Measurements from ENCODE around the gene SYNPO2.
"Not testable (repeated sequence)": the region's sequence is repeated elsewhere in the genome, so short reads cannot be mapped to it uniquely, and the experiment has no call there.

The SYNPO2 gene

GRCh38 chr4:119039779-119040178 lies 151.1 kb downstream of the SYNPO2 start:
- Histone ChIP-seq H3K4me1 (ENCODE audit: insufficient read depth, low read length) (peaks cover 48% of the 10 kb centered on the region), H3K9ac (ENCODE audit: low read depth, low read length) (peak overlapping the region; percentile 46; the same call in 1 of the 2 replicates), H3K9me3 (ENCODE audit: insufficient read depth, low read depth, low read length) (no peaks in the 10 kb centered on the region), H3K27ac (ENCODE audit: low read length) (no peak overlapping the region), H3K27me3 (ENCODE audit: insufficient read depth, low read length) (no peaks in the 10 kb centered on the region), H3K36me3 (ENCODE audit: insufficient read depth, low read depth, low read length) (no peaks in the 10 kb centered on the region), H3K4me3 (ENCODE audit: low read length) (0 out of 2 replicates have a peak overlapping the region, but pooled peaks have one; percentile 34)

DNA sequence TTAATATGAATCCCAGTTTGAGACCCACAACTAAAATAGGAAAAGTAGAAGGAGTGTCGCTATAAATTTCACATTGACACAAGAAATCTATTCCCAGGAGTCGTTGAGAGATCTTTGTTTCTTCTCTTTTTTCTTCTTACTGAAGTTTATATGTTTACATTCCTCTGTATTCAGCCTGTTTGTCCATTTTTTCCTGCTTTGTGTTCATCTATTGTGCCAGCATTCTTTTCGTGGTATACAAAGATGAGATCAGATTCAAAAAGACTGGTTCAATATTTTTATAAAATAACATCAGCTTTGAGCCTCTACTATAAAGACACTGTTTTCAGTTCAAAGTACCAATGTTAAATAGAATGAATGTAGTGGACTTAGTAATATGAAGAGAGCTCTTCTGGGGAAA lies 151.6 kb downstream of the SYNPO2 start:
- Histone ChIP-seq H3K9me3 (ENCODE audit: insufficient read depth, low read depth, low read length) (no peaks in the 10 kb centered on the region), H3K4me1 (ENCODE audit: insufficient read depth, low read length) (peaks cover 44% of the 10 kb centered on the region), H3K27ac (ENCODE audit: low read length) (no peak overlapping the region), H3K4me3 (ENCODE audit: low read length) (0 out of 2 replicates have a peak overlapping the region, but pooled peaks have one; percentile 34), H3K36me3 (ENCODE audit: insufficient read depth, low read depth, low read length) (no peaks in the 10 kb centered on the region), H3K9ac (ENCODE audit: low read depth, low read length) (peak overlapping the region; percentile 46; the same call in 1 of the 2 replicates), H3K27me3 (ENCODE audit: insufficient read depth, low read length) (no peaks in the 10 kb centered on the region)

- peaks cover 39% of the 10 kb centered on the region for H3K4me1 ChIP-seq (ENCODE audit: insufficient read depth, low read length)
- H3K9me3 ChIP-seq (ENCODE audit: insufficient read depth, low read depth, low read length), result no peaks in the 10 kb centered on the region
- H3K27me3 ChIP-seq (ENCODE audit: insufficient read depth, low read length), result no peaks in the 10 kb centered on the region
- H3K9ac ChIP-seq (ENCODE audit: low read depth, low read length), result peak overlapping the region; percentile 46; the same call in 1 of the 2 replicates
- no peak overlapping the region for H3K27ac ChIP-seq (ENCODE audit: low read length)
- no peaks in the 10 kb centered on the region for H3K36me3 ChIP-seq (ENCODE audit: insufficient read depth, low read depth, low read length)
- no peak overlapping the region for H3K4me3 ChIP-seq (ENCODE audit: low read length)
These were observed 152.1 kb downstream of the SYNPO2 start for GRCh38 chr4:119040694-119041185.

GRCh38 chr4:119041396-119041795 lies 152.7 kb downstream of the SYNPO2 start:
- Histone ChIP-seq H3K9me3 (ENCODE audit: insufficient read depth, low read depth, low read length) (no peaks in the 10 kb centered on the region), H3K27ac (ENCODE audit: low read length) (no peak overlapping the region), H3K4me1 (ENCODE audit: insufficient read depth, low read length) (peaks cover 32% of the 10 kb centered on the region), H3K36me3 (ENCODE audit: insufficient read depth, low read depth, low read length) (no peaks in the 10 kb centered on the region), H3K4me3 (ENCODE audit: low read length) (no peak overlapping the region), H3K27me3 (ENCODE audit: insufficient read depth, low read length) (no peaks in the 10 kb centered on the region), H3K9ac (ENCODE audit: low read depth, low read length) (no peak overlapping the region)

GRCh38 chr4:119041951-119042560 lies 153.4 kb downstream of the SYNPO2 start:
- H3K4me1 ChIP-seq (ENCODE audit: insufficient read depth, low read length), result peaks cover 32% of the 10 kb centered on the region
- no peaks in the 10 kb centered on the region for H3K36me3 ChIP-seq (ENCODE audit: insufficient read depth, low read depth, low read length)
- no peak overlapping the region for H3K9ac ChIP-seq (ENCODE audit: low read depth, low read length)
- no peak overlapping the region for H3K27ac ChIP-seq (ENCODE audit: low read length)
- H3K4me3 ChIP-seq (ENCODE audit: low read length), result no peak overlapping the region
- no peaks in the 10 kb centered on the region for H3K9me3 ChIP-seq (ENCODE audit: insufficient read depth, low read depth, low read length)
- no peaks in the 10 kb centered on the region for H3K27me3 ChIP-seq (ENCODE audit: insufficient read depth, low read length)

DNA sequence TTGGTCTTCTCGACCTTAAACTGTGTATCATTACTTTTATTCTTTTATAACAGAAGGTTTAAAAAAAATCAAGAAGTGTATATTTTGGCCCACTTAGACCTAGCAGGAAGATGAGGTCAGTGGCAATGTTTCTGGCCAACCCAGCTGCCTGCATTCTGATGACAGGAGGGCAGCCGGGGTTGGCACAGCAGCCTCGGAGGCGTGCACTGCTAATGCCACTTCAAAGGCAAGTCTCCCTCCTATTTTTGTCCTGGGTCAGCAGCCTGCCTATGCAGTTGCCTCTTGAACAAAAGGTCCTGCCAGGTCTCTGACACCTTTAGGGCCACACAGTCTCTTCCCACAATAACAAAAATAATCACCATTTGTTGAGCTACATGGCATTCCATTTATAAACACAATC lies 157.6 kb downstream of the SYNPO2 start:
- Histone ChIP-seq H3K4me1 (ENCODE audit: insufficient read depth, low read length) (peaks cover 10% of the 10 kb centered on the region), H3K9me3 (ENCODE audit: insufficient read depth, low read depth, low read length) (no peaks in the 10 kb centered on the region), H3K9ac (ENCODE audit: low read depth, low read length) (no peak overlapping the region), H3K4me3 (ENCODE audit: low read length) (no peak overlapping the region), H3K27me3 (ENCODE audit: insufficient read depth, low read length) (no peaks in the 10 kb centered on the region), H3K27ac (ENCODE audit: low read length) (no peak overlapping the region), H3K36me3 (ENCODE audit: insufficient read depth, low read depth, low read length) (no peaks in the 10 kb centered on the region)

- not testable (repeated sequence) for H3K4me1 ChIP-seq (ENCODE audit: insufficient read depth, low read length); H3K27ac ChIP-seq (ENCODE audit: low read length); H3K9ac ChIP-seq (ENCODE audit: low read depth, low read length); H3K27me3 ChIP-seq (ENCODE audit: insufficient read depth, low read length); H3K4me3 ChIP-seq (ENCODE audit: low read length); H3K9me3 ChIP-seq (ENCODE audit: insufficient read depth, low read depth, low read length); H3K36me3 ChIP-seq (ENCODE audit: insufficient read depth, low read depth, low read length)
These were observed 158.4 kb downstream of the SYNPO2 start for GRCh38 chr4:119047059-119047458.

DNA sequence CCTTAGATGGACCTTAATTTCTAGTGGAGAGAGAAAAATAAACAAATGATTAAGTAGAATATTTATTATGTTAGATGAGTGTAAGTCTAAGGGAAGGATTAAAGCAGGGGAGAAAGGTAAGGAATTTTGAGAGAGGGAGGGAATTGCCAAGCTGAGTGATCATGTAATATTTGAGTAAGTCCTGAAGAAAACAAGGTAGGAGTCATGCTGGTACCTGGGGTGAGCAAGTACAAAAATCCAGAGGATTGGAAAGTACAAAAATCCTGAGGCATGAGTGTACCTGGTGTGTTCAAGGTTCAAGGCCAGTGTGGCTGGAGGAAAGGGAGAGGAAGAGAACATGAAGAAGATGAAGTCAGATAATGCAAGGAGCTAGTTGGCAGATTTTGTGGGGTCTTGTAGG lies 159.8 kb downstream of the SYNPO2 start:
- no peak overlapping the region for H3K27ac ChIP-seq (ENCODE audit: low read length)
- H3K4me3 ChIP-seq (ENCODE audit: low read length), result no peak overlapping the region
- H3K36me3 ChIP-seq (ENCODE audit: insufficient read depth, low read depth, low read length), result no peaks in the 10 kb centered on the region
- H3K9me3 ChIP-seq (ENCODE audit: insufficient read depth, low read depth, low read length), result no peaks in the 10 kb centered on the region
- H3K9ac ChIP-seq (ENCODE audit: low read depth, low read length), result no peak overlapping the region
- H3K27me3 ChIP-seq (ENCODE audit: insufficient read depth, low read length), result no peaks in the 10 kb centered on the region
- no peaks in the 10 kb centered on the region for H3K4me1 ChIP-seq (ENCODE audit: insufficient read depth, low read length)

DNA sequence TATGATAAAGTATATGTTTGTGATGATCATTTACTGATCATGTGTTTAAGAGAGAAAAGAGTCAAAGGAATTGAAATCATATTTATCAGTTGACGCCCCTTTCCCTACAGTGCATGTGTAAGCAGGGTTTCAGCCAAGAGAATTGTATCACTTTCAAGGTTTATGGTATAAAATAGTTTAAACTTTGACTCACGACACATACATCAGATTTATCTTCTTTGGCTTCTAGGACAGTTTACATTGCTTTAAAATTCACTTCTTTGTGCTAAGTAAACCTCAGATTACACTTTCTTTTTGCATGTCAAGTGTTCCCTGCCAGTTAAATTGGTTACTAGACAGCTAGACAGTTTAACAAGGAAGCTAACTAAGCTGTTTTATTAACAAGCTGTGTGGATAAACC lies 160.7 kb downstream of the SYNPO2 start:
- Histone ChIP-seq H3K27me3 (ENCODE audit: insufficient read depth, low read length) (no peaks in the 10 kb centered on the region), H3K4me3 (ENCODE audit: low read length) (no peak overlapping the region)

DNA sequence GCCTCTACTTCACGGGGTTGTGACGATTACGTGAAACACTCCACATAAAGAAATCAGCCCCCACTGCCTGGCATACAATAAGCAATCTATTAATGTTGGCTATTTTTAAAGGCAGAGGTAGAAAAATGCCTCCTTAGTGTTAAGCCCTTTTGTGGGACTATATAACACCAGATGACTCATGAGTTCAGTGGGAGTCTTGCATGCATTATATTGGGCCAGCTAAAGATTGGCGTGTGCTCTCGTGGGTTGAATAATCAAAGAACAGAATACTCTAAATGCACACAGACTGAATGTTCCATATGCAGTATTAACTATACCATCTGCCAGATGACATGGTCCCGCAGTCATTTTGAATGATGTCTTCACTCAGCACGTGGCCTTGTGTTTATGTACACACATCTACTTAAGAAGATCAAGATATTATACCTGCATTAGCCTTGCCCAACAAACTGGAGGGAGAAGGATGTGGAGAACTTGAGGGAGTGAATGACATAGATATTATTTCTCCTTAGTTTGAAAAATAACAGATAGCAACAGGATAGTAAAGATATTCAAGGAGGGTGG lies 162.0 kb downstream of the SYNPO2 start:
- no peaks in the 10 kb centered on the region for H3K27me3 ChIP-seq (ENCODE audit: insufficient read depth, low read length)
- H3K4me3 ChIP-seq (ENCODE audit: low read length), result no peak overlapping the region
- H3K36me3 ChIP-seq (ENCODE audit: insufficient read depth, low read depth, low read length), result no peaks in the 10 kb centered on the region
- H3K9me3 ChIP-seq (ENCODE audit: insufficient read depth, low read depth, low read length), result no peaks in the 10 kb centered on the region
- no peaks in the 10 kb centered on the region for H3K4me1 ChIP-seq (ENCODE audit: insufficient read depth, low read length)
- H3K27ac ChIP-seq (ENCODE audit: low read length), result no peak overlapping the region
- H3K9ac ChIP-seq (ENCODE audit: low read depth, low read length), result no peak overlapping the region

More for the DNA sequence above, 160.7 kb downstream of the SYNPO2 start:
- Histone ChIP-seq H3K4me1 (ENCODE audit: insufficient read depth, low read length) (no peaks in the 10 kb centered on the region), H3K9ac (ENCODE audit: low read depth, low read length) (no peak overlapping the region), H3K9me3 (ENCODE audit: insufficient read depth, low read depth, low read length) (no peaks in the 10 kb centered on the region), H3K36me3 (ENCODE audit: insufficient read depth, low read depth, low read length) (no peaks in the 10 kb centered on the region), H3K27ac (ENCODE audit: low read length) (no peak overlapping the region)

DNA sequence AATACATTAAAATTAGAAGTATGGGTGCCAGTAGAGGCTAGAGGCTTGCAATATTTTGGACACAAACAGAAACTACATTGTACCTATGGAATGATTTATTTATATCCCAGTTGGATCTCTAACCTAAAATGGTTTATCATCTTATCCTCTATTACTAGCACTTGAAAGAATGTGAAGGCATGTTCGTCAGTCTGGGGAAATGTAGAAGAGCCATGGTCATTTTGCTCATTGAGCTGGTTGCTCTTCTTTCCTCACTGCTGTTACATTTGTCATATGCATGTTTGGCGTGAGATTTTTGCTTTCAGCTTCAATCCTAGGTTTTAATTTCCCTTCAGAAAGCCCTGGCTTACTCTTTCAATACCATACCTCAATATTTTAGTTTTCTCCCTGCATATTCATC lies 164.6 kb downstream of the SYNPO2 start:
- Histone ChIP-seq H3K36me3 (ENCODE audit: insufficient read depth, low read depth, low read length) (no peaks in the 10 kb centered on the region), H3K9ac (ENCODE audit: low read depth, low read length) (no peak overlapping the region), H3K4me1 (ENCODE audit: insufficient read depth, low read length) (no peaks in the 10 kb centered on the region), H3K9me3 (ENCODE audit: insufficient read depth, low read depth, low read length) (no peaks in the 10 kb centered on the region), H3K27me3 (ENCODE audit: insufficient read depth, low read length) (no peaks in the 10 kb centered on the region), H3K27ac (ENCODE audit: low read length) (no peak overlapping the region), H3K4me3 (ENCODE audit: low read length) (no peak overlapping the region)

DNA sequence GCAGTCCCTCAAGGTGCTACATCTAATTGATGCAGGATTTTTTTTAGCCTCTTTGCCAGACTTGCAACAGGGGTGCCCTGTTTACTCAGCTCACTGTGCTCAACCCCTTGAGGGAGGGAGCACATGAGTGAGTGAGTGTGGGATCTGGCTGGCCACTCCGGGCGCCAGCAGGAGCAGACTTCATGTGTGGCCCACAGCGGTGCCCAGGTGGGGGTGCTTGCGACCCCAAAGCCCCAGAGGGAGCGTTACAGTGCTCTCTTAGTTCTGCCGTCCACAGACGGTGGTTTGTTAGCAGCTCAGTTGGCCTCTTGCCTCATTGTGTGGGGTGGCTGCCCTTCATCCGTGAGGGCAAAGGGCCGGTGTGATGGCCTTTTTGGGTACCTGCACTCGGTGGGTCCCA lies 165.3 kb downstream of the SYNPO2 start:
- no peak overlapping the region for H3K9ac ChIP-seq (ENCODE audit: low read depth, low read length)
- no peak overlapping the region for H3K4me3 ChIP-seq (ENCODE audit: low read length)
- H3K27ac ChIP-seq (ENCODE audit: low read length), result no peak overlapping the region
- H3K9me3 ChIP-seq (ENCODE audit: insufficient read depth, low read depth, low read length), result no peaks in the 10 kb centered on the region
- no peaks in the 10 kb centered on the region for H3K4me1 ChIP-seq (ENCODE audit: insufficient read depth, low read length)
- H3K27me3 ChIP-seq (ENCODE audit: insufficient read depth, low read length), result no peaks in the 10 kb centered on the region
- H3K36me3 ChIP-seq (ENCODE audit: insufficient read depth, low read depth, low read length), result no peaks in the 10 kb centered on the region

Measured in iPS-20b (cell line).